ENCODE measurements around the gene GTF2B. TPM values are rescaled to one million over a fixed set of nuclear protein-coding genes. Genes with fewer than 3 reads are reported as not detected.

Gene GTF2B
- total RNA-seq, 2 experiments from 2014 or later: 82.6 to 86.4 TPM

- Histone ChIP-seq H3K4me1 (ENCODE audit: insufficient read depth, low read length) (no peaks in the 10 kb centered on the region), H3K27ac (ENCODE audit: low read depth in 1 of 2, low read length in 2 of 2) (no peak overlapping the region), H3K9me3 (ENCODE audit: control insufficient read depth in 1 of 2, insufficient read depth in 1 of 2, low read length in 2 of 2) (no peaks in the 10 kb centered on the region), H3K4me3 (ENCODE audit: low read length) (no peak overlapping the region), H3K27me3 (ENCODE audit: control insufficient read depth in 1 of 2, insufficient read depth in 2 of 2, low read length in 2 of 2) (no peaks in the 10 kb centered on the region), H3K36me3 (ENCODE audit: insufficient read depth, low read length) (peaks cover 44% of the 10 kb centered on the region)
- H3K4me3 Mint-ChIP-seq: no peak overlapping the region
- H3K27me3 Mint-ChIP-seq: no peaks in the 10 kb centered on the region
- intact Hi-C loops (cut with DNase I, micrococcal nuclease): loop anchor here in 1 of 2 experiments (5.0 kb wide), 1 partner anchor 74 kb away; no protein-coding TSS in a partner anchor
- H3K36me3 Mint-ChIP-seq (ENCODE audit: low read depth): peaks cover 77% of the 10 kb centered on the region
- no peak overlapping the region for H3K27ac Mint-ChIP-seq
- H3K4me1 Mint-ChIP-seq (ENCODE audit: low read depth): peaks cover 13% of the 10 kb centered on the region
- ATAC-seq (ENCODE audit: poor library complexity): no peak
- TF ChIP-seq, protein P1, sequence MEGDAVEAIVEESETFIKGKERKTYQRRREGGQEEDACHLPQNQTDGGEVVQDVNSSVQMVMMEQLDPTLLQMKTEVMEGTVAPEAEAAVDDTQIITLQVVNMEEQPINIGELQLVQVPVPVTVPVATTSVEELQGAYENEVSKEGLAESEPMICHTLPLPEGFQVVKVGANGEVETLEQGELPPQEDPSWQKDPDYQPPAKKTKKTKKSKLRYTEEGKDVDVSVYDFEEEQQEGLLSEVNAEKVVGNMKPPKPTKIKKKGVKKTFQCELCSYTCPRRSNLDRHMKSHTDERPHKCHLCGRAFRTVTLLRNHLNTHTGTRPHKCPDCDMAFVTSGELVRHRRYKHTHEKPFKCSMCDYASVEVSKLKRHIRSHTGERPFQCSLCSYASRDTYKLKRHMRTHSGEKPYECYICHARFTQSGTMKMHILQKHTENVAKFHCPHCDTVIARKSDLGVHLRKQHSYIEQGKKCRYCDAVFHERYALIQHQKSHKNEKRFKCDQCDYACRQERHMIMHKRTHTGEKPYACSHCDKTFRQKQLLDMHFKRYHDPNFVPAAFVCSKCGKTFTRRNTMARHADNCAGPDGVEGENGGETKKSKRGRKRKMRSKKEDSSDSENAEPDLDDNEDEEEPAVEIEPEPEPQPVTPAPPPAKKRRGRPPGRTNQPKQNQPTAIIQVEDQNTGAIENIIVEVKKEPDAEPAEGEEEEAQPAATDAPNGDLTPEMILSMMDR (IDR thresholded peaks at IDR 0.05): no peak
- DNase-seq: no peak
- CTCF ChIA-PET: no interaction called here
- no peaks in the 10 kb centered on the region for H3K9me3 Mint-ChIP-seq
- POLR2A ChIA-PET: no interaction called here
Observed at GRCh38 chr1:88803444-88803843, 87.9 kb downstream of the GTF2B start.

DNA sequence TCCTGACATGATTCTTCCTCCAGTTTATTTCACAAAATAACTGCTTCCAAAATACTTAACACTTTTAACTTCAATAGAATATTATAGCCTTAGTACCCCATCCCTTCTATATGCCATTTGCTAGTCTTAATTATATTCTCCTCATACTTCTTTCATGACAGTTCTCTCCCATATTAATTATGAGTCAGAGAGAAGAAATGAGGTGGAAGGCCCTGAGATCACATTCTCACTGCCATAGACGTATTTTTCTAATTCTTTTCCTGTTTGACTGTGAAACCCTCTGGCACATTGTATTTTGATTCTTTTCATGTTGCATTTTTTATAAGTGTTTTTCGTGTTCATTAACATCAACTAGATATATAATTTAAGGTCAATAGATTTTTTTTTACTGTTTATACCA is 88.4 kb downstream of the GTF2B start:
- intact Hi-C loops (cut with DNase I, micrococcal nuclease): loop anchor here in 1 of 2 experiments (5.0 kb wide), 1 partner anchor 74 kb away; no protein-coding TSS in a partner anchor
- CTCF ChIA-PET: no interaction called here
- H3K4me1 Mint-ChIP-seq (ENCODE audit: low read depth): peaks cover 13% of the 10 kb centered on the region
- ATAC-seq (ENCODE audit: poor library complexity): no peak
- no peak overlapping the region for H3K27ac Mint-ChIP-seq
- H3K27me3 Mint-ChIP-seq: no peaks in the 10 kb centered on the region
- TF ChIP-seq, protein P1 (IDR thresholded peaks at IDR 0.05): no peak
- no peak overlapping the region for H3K4me3 ChIP-seq (ENCODE audit: low read length)
- H3K4me3 Mint-ChIP-seq: no peak overlapping the region
- POLR2A ChIA-PET: no interaction called here
- H3K27me3 ChIP-seq (ENCODE audit: control insufficient read depth in 1 of 2, insufficient read depth in 2 of 2, low read length in 2 of 2): no peaks in the 10 kb centered on the region
- no peaks in the 10 kb centered on the region for H3K9me3 Mint-ChIP-seq
- no peak for DNase-seq
- peaks cover 80% of the 10 kb centered on the region for H3K36me3 Mint-ChIP-seq (ENCODE audit: low read depth)
- H3K27ac ChIP-seq (ENCODE audit: low read depth in 1 of 2, low read length in 2 of 2): no peak overlapping the region
- no peaks in the 10 kb centered on the region for H3K9me3 ChIP-seq (ENCODE audit: control insufficient read depth in 1 of 2, insufficient read depth in 1 of 2, low read length in 2 of 2)
- H3K36me3 ChIP-seq (ENCODE audit: insufficient read depth, low read length): peaks cover 44% of the 10 kb centered on the region
- no peaks in the 10 kb centered on the region for H3K4me1 ChIP-seq (ENCODE audit: insufficient read depth, low read length)

Other genes starting within 250 kb of the GTF2B start
- 10 to 100 TPM; 38.8 to 41.4 TPM for gene PKN2, start 207.3 kb downstream of the GTF2B start, total RNA-seq
- gene KYAT3, start 101.1 kb upstream of the GTF2B start, total RNA-seq: 10 to 100 TPM; 13.4 to 13.9 TPM
- 10 to 100 TPM; 17.8 to 21.3 TPM for gene RBMXL1, start 101.1 kb upstream of the GTF2B start, total RNA-seq
- 10 to 100 TPM; 17.5 to 20.7 TPM for gene GBP3, start 131.3 kb upstream of the GTF2B start, total RNA-seq
- gene GBP1, start 173.6 kb upstream of the GTF2B start, total RNA-seq: 10 to 100 TPM; 15.5 to 16.5 TPM
- 10 to 100 TPM; 87.6 to 91.8 TPM for gene GBP2, start 234.5 kb upstream of the GTF2B start, total RNA-seq